Natural killer cell (primary cell): ENCODE data around the gene HCAR3. TPM values are rescaled to one million over a fixed set of nuclear protein-coding genes. Genes with fewer than 3 reads are reported as not detected.
"Not testable (repeated sequence)": the region's sequence is repeated elsewhere in the genome, so short reads cannot be mapped to it uniquely, and the experiment has no call there.

Experiments used
- ATAC-seq, 3 donors: fragments of 150-1000 bp in 2 of 3; fragments of 200-7000 bp in 1 of 3; cut with Tn5 transposase; 1 replicate in 1 of 3; 2 replicates in 2 of 3; pipeline ENCODE4 v1.10.0; 2021; ENCODE audit warnings: mild to moderate bottlenecking in 2 of 3, moderate library complexity in 2 of 3
- DNase-seq, 2 donors: peaks; one replicate each; pipeline versions ENCODE4 v3.0.0 to v3.0.0-alpha.2; 2013 to 2021; ENCODE audit warnings: mixed read lengths in 1 of 2
- H3K27ac ChIP-seq: one replicate; pipeline ENCODE4 v1.5.1; 2013; ENCODE audit warnings: mild to moderate bottlenecking, low read length
- H3K27me3 ChIP-seq: one replicate; pipeline ENCODE4 v1.6.1; 2013; ENCODE audit warnings: low read length; ENCODE audit not compliant: control insufficient read depth, insufficient read depth
- H3K36me3 ChIP-seq: one replicate; pipeline ENCODE4 v1.6.1; 2013; ENCODE audit warnings: low read length; ENCODE audit not compliant: control insufficient read depth, insufficient read depth
- H3K4me1 ChIP-seq: one replicate; pipeline ENCODE4 v1.6.1; 2013; ENCODE audit warnings: low read length; ENCODE audit not compliant: control insufficient read depth, insufficient read depth
- H3K4me3 ChIP-seq: one replicate; pipeline ENCODE4 v1.5.1; 2013; ENCODE audit warnings: low read length
- H3K9me3 ChIP-seq: one replicate; pipeline ENCODE4 v1.6.1; 2013; ENCODE audit warnings: low read length; ENCODE audit not compliant: control insufficient read depth, insufficient read depth
- H3K27ac Mint-ChIP-seq, 2 donors: one replicate each; pipeline ENCODE4 v1.8.0; 2022; ENCODE audit warnings: mild to moderate bottlenecking in 2 of 2, mixed read lengths in 2 of 2, moderate library complexity in 1 of 2
- H3K27me3 Mint-ChIP-seq, 2 donors: one replicate each; pipeline ENCODE4 v1.8.0; 2022; ENCODE audit warnings: low read depth in 2 of 2, mixed read lengths in 2 of 2
- H3K36me3 Mint-ChIP-seq: one replicate; pipeline ENCODE4 v1.8.0; 2022; ENCODE audit warnings: mixed read lengths
- H3K4me1 Mint-ChIP-seq, 2 donors: one replicate each; pipeline ENCODE4 v1.8.0; 2022; ENCODE audit warnings: mixed read lengths in 2 of 2
- H3K4me3 Mint-ChIP-seq: one replicate; pipeline ENCODE4 v1.8.0; 2022; ENCODE audit warnings: mild to moderate bottlenecking, moderate library complexity, mixed read lengths
- H3K9me3 Mint-ChIP-seq, 2 donors: one replicate each; pipeline ENCODE4 v1.8.0; 2022; ENCODE audit warnings: mixed read lengths in 2 of 2
- WGBS: methylation state at CpG from one replicate; pipeline ENCODE4 v1.1.7; 2013; ENCODE audit warnings: missing lambda C conversion rate; ENCODE audit not compliant: insufficient coverage; 5-methylcytosine and 5-hydroxymethylcytosine counted together
- intact Hi-C: fragments of 100-400 bp; cut with micrococcal nuclease; formaldehyde crosslinking; loops from one replicate; pipeline ENCODE4 v1.14.2; 2022
- total RNA-seq, 4 donors: library from RNA; stranded (reverse); fragments of 120-200 nt in 1 of 4; gene quantifications; one replicate each; pipeline versions ENCODE4 v1.2.3 to v1.2.4, GENCODE V29; 2013 to 2022
- TF ChIP-seq, protein P1 (sequence below): fragments of 200-600 bp; IDR thresholded peaks from one replicate; pipeline ENCODE4 v1.8.0; 2022; ENCODE audit warnings: antibody characterized with exemption

Gene HCAR3
- total RNA-seq, 3 donors from 2014 or later (not counting 1 experiment from before 2014, with no cell fraction given): 1.8 to 14.7 (median 9.9) TPM

DNA sequence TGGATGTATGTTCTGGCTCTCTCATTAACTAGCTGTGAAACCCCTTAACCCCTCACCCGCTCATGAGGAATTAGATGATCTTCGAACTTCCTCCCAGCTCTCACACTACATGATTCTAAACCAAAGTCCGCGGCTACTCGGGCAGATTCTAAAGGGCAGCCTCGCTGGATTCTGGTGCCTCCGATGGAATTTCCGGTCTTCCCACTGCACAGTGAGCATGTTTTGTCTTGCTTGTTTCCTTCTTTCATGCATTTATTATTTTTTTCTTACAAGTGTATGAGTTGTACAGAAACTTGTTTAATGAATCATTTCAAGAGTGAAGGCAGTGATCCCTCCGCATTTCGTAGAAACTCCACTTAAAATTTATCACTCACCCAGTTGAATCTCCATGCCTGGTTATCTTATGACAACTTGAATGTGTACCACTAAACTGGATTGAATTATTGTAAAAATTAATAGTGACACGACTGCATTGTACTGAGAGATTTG, 4.5 kb upstream of the HCAR3 start:
- Mint-ChIP-seq H3K4me1 (no peaks in the 10 kb centered on the region), H3K27me3 (peaks cover 0 to 4% of the 10 kb centered on the region in 2 donors), H3K4me3 (no peak overlapping the region), H3K9me3 (no peaks in the 10 kb centered on the region), H3K27ac (no peak overlapping the region), H3K36me3 (no peaks in the 10 kb centered on the region)
- intact Hi-C loops: no loop called here
- ATAC-seq (no peak), DNase-seq (no peak)
- Histone ChIP-seq H3K4me1 (no peaks in the 10 kb centered on the region), H3K27ac (no peak overlapping the region), H3K36me3 (no peaks in the 10 kb centered on the region), H3K9me3 (no peaks in the 10 kb centered on the region), H3K4me3 (no peak overlapping the region), H3K27me3 (no peaks in the 10 kb centered on the region)
- WGBS: 91% methylated on average over 9 of the region's 11 CpGs
- TF ChIP-seq, protein P1, sequence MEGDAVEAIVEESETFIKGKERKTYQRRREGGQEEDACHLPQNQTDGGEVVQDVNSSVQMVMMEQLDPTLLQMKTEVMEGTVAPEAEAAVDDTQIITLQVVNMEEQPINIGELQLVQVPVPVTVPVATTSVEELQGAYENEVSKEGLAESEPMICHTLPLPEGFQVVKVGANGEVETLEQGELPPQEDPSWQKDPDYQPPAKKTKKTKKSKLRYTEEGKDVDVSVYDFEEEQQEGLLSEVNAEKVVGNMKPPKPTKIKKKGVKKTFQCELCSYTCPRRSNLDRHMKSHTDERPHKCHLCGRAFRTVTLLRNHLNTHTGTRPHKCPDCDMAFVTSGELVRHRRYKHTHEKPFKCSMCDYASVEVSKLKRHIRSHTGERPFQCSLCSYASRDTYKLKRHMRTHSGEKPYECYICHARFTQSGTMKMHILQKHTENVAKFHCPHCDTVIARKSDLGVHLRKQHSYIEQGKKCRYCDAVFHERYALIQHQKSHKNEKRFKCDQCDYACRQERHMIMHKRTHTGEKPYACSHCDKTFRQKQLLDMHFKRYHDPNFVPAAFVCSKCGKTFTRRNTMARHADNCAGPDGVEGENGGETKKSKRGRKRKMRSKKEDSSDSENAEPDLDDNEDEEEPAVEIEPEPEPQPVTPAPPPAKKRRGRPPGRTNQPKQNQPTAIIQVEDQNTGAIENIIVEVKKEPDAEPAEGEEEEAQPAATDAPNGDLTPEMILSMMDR: no peak

DNA sequence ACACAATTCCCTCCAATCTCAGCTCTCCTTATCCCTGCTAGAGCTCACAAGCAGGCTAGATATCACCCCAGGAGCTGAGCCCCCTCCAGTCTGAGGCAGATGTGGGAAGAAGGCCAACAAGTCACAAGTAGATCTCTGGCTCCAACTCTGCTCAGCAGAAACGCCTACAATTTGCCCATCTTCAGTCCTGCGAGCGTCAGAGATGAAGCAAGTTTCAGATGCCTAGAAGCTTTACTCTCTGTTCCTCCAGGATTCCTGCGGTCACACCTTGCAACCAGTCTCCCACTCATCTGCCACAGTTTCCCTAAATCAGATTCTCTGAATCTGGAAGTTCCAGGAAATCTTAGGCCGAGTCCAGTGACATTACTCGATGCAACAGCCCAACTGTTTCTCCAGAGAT, 1.4 kb downstream of the HCAR3 start:
- H3K4me3 ChIP-seq, H3K9me3 ChIP-seq, intact Hi-C loops, H3K27ac Mint-ChIP-seq, H3K27me3 ChIP-seq, H3K4me3 Mint-ChIP-seq, H3K4me1 ChIP-seq, H3K27ac ChIP-seq, H3K4me1 Mint-ChIP-seq, H3K9me3 Mint-ChIP-seq, H3K36me3 Mint-ChIP-seq, H3K36me3 ChIP-seq, DNase-seq, ATAC-seq, H3K27me3 Mint-ChIP-seq: not testable (repeated sequence)
- 90% methylated on average over 6 of the region's 6 CpGs for WGBS

DNA sequence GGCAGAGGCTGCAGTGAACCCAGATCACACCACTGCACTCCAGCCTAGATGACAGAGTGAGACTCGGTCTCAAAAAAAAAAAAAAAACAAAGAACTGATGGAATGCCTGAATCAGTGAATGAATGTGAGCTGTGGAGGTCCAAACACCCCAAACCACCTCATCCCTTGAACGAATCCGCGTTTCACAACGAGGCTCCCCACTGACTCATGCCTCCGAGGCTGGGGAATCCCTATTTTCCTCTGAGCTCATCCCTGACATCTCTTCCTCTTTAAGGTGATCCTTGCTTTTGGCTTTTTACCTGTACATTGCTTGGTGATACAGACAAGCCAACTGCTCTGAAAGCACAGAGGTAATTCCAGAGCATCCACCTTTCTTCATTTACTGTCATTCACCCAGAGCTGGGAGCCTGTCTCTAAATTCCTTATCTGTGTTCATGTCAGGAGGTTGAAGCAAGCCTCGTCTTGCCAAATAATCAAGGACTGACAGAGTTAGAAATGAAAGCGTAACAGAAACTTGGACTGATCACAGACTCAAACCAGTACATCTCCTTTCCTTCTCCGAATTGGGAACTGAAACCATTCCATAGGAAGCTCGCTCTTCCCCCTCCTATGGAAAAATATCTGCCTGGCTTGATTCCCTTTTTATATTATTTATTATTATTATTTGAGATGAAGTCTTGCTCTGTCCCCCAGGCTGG, 3.0 kb downstream of the HCAR3 start:
- H3K27me3 ChIP-seq, H3K36me3 Mint-ChIP-seq, H3K4me1 Mint-ChIP-seq, DNase-seq, H3K27ac ChIP-seq, H3K4me3 ChIP-seq, H3K4me3 Mint-ChIP-seq, H3K9me3 ChIP-seq, H3K27me3 Mint-ChIP-seq, H3K4me1 ChIP-seq, intact Hi-C loops, H3K9me3 Mint-ChIP-seq, H3K36me3 ChIP-seq, ATAC-seq, H3K27ac Mint-ChIP-seq: not testable (repeated sequence)
- WGBS: 79% methylated on average over 3 of the region's 10 CpGs

DNA sequence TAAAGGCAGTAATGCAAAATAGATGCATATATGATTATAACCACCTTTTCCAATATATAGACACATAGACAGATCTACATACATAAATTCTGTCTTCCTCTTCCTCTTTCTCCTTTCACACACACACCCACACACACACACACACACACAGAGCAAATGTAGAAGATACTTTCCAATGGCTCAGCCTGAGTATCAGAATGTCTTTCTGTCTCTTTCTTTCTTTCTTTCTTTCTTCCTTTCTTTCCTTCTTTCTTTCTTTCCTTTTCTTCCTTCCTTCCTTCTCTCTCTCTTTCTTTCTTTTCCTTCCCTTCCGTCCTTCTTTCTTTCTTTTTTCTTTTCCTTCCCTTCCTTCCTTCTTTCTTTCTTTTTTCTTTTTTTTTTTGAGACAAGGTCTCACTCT, 5.3 kb downstream of the HCAR3 start:
- not testable (repeated sequence) for DNase-seq, H3K27me3 Mint-ChIP-seq
- WGBS: 83% methylated on average over 1 of the region's 1 CpG

DNA sequence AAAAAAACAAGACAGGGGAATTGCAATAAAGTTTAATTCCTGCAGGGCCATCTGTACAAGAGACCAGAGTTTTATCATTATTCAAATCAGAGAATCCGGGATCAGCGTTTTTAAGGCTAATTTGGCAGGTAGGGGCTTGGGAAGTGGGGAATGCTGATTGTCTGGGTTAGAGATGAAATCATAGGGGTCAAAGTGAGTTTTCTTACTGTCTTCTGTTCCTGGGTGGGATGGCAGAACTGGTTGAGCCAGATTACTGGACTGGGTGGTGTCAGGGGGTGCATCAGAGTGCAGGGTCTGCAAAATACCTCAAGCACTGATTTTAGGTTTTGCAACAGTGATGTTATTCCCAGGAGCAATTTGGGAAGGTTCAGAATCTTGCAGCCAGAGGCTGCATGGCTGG, 6.3 kb downstream of the HCAR3 start:
- H3K27ac ChIP-seq, H3K4me3 ChIP-seq, ATAC-seq, H3K9me3 Mint-ChIP-seq, H3K36me3 Mint-ChIP-seq, DNase-seq, H3K27me3 Mint-ChIP-seq, intact Hi-C loops, H3K4me1 ChIP-seq, H3K4me1 Mint-ChIP-seq, H3K27ac Mint-ChIP-seq, H3K9me3 ChIP-seq, H3K36me3 ChIP-seq, H3K27me3 ChIP-seq, H3K4me3 Mint-ChIP-seq: not testable (repeated sequence)
- 89% methylated on average over 2 of the region's 2 CpGs for WGBS

More for the DNA sequence above, 5.3 kb downstream of the HCAR3 start:
- H3K27ac Mint-ChIP-seq, ATAC-seq, H3K9me3 ChIP-seq, H3K36me3 ChIP-seq, H3K36me3 Mint-ChIP-seq, H3K27ac ChIP-seq, H3K4me3 Mint-ChIP-seq, H3K4me1 ChIP-seq, H3K4me1 Mint-ChIP-seq, H3K4me3 ChIP-seq, intact Hi-C loops, H3K9me3 Mint-ChIP-seq, H3K27me3 ChIP-seq: not testable (repeated sequence)

DNA sequence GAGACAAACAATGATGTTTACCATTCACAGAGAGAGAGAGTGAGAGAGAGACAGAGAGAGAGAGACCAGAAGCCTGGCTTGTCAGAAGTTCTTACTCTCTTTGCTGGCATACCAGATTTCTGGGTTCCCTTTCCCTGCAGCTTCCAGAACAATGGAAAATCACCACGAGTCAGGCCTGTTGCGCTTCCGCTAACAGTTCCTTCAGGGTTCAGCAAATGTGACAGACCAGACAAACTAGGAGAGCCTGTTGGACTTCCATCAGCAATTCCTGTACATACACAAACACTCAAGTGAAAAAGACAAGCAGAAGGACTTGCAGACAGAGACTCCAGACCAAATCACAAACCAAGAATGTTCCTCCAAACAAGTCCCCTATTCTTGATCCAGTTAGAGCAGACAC, 7.3 kb downstream of the HCAR3 start:
- H3K36me3 Mint-ChIP-seq, H3K4me3 ChIP-seq, H3K9me3 ChIP-seq, DNase-seq, intact Hi-C loops, H3K27me3 ChIP-seq, H3K4me1 Mint-ChIP-seq, H3K4me1 ChIP-seq, H3K27ac ChIP-seq, ATAC-seq, H3K4me3 Mint-ChIP-seq, H3K36me3 ChIP-seq, H3K27me3 Mint-ChIP-seq, H3K27ac Mint-ChIP-seq, H3K9me3 Mint-ChIP-seq: not testable (repeated sequence)
- WGBS: no CpG with 5 or more reads among the region's 3 CpGs

DNA sequence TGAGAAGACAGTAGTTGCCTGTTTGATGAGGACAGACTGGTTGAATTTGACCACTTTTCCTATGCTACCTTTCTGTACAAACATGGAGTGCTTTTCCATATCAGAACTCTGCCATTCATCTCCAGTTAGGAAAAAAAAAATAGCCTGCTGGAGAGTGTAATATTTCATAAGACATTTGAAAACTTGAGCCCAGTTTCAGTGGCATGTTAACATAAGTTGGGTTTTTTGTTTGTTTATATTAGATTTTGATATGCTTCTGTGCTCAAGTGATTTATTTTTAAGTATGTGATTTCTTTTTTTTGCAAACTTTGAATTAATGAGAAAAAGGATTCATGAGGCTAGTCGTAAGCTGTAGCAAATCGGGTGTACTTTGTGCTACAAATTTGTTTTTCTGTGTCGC, 12.8 kb downstream of the HCAR3 start:
- WGBS: 100% methylated on average over 1 of the region's 3 CpGs
- not testable (repeated sequence) for H3K4me1 ChIP-seq

More for the DNA sequence above, 12.8 kb downstream of the HCAR3 start:
- H3K36me3 ChIP-seq, DNase-seq, H3K4me3 ChIP-seq, H3K27ac ChIP-seq, H3K36me3 Mint-ChIP-seq, H3K27me3 Mint-ChIP-seq, H3K4me3 Mint-ChIP-seq, H3K9me3 ChIP-seq, ATAC-seq, intact Hi-C loops, H3K4me1 Mint-ChIP-seq, H3K27me3 ChIP-seq, H3K9me3 Mint-ChIP-seq, H3K27ac Mint-ChIP-seq: not testable (repeated sequence)
